Activated CD4-positive, alpha-beta memory T cell treated with anti-CD3 and anti-CD28 coated beads for 36 hours (primary cell): Measurements from ENCODE around the gene C8G. TPM values are rescaled to one million over a fixed set of nuclear protein-coding genes. Genes with fewer than 3 reads are reported as not detected.

ENCODE experiments used
- CTCF ChIA-PET: fragments of 350-600 bp; sonication (Branson Sonifier 250); formaldehyde crosslinking; loops from one replicate; lab custom pipeline; 2021; ENCODE audit warnings: antibody characterized with exemption, inconsistent platforms; lab: Charles Lee
- POLR2A ChIA-PET: fragments of 350-600 bp; sonication (Branson Sonifier 250); formaldehyde crosslinking; loops from one replicate; lab custom pipeline; 2021; ENCODE audit warnings: antibody characterized with exemption; lab: Charles Lee
- DNase-seq: peaks from one replicate; pipeline ENCODE4 v3.0.0-alpha.2; 2020
- H3K27ac Mint-ChIP-seq: one replicate; pipeline ENCODE4 v1.8.0; 2021; ENCODE audit warnings: mixed read lengths
- H3K27me3 Mint-ChIP-seq: one replicate; pipeline ENCODE4 v1.8.0; 2021; ENCODE audit warnings: mixed read lengths
- H3K36me3 Mint-ChIP-seq: one replicate; pipeline ENCODE4 v1.8.0; 2021; ENCODE audit warnings: mixed read lengths
- H3K4me1 Mint-ChIP-seq: one replicate; pipeline ENCODE4 v1.8.0; 2021; ENCODE audit warnings: low read depth, mixed read lengths
- H3K4me3 Mint-ChIP-seq: one replicate; pipeline ENCODE4 v1.8.0; 2021; ENCODE audit warnings: mild to moderate bottlenecking, mixed read lengths
- H3K9me3 Mint-ChIP-seq: one replicate; pipeline ENCODE4 v1.8.0; 2021; ENCODE audit warnings: mixed read lengths
- intact Hi-C: fragments of 100-400 bp; cut with micrococcal nuclease; formaldehyde crosslinking; loops from one replicate; pipeline ENCODE4 v1.15.1; 2023
- total RNA-seq, 2 experiments: library from RNA; stranded (reverse); gene quantifications; one replicate each; pipeline ENCODE4 v1.2.3, GENCODE V29; 2021

Gene C8G
- total RNA-seq, 2 experiments from 2014 or later = 0.90 to 0.94 TPM

- no peak for DNase-seq
- H3K27me3 Mint-ChIP-seq = no peaks in the 10 kb centered on the region
- CTCF ChIA-PET = interaction anchor here (0.8 to 1.9 kb wide), 6 partner anchors 11 to 122 kb away, joined by 3 to 6 read pairs (median 3); partner anchors contain the start of gene FUT7
- no peak overlapping the region for H3K4me3 Mint-ChIP-seq
- H3K9me3 Mint-ChIP-seq = no peaks in the 10 kb centered on the region
- no peak overlapping the region for H3K27ac Mint-ChIP-seq
- no peaks in the 10 kb centered on the region for H3K36me3 Mint-ChIP-seq
- intact Hi-C loops = no loop called here
- peaks cover 31% of the 10 kb centered on the region for H3K4me1 Mint-ChIP-seq
- POLR2A ChIA-PET = no interaction called here
These were observed 19.9 kb downstream of the C8G start for GRCh38 chr9:136964833-136965422.

DNA sequence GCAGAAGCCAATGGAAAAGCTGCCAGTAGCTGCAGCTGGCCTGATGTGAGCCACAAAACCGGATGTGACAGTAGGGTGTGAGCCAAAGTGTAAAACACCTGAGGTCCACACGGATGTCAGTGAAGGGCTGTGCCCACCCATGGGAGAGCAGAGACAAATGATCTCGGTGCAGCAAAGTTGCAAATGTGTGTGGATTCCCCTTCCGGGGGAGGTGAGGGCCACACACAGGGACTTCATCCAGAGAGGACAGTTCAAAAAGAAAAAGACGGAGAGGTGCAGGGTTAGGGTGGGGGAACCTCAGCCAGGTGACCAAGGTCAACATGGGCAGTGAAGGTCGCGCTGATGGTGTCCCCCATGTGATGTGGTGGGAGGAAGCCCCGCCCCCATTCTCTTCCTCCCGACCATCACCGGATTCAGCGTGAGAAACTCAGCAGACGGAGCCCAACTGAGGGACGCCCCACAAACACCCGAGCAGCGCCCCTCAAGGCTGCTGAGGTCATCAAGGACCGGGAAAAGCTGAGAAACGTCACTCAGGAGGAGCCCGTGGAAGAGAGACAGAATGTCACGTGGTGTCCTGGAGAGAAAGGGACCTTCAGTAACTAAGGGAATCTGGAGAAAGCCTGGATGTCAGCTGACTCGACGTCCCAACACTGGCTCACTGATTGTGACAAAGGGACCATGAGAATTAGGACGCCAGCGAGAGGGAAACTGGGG, 20.9 kb downstream of the C8G start:
- Mint-ChIP-seq H3K9me3 (no peaks in the 10 kb centered on the region), H3K4me3 (peak overlapping the region; percentile 64), H3K36me3 (no peaks in the 10 kb centered on the region), H3K27me3 (no peaks in the 10 kb centered on the region), H3K4me1 (peaks cover 25% of the 10 kb centered on the region), H3K27ac (peak overlapping the region; percentile 55)
- ChIA-PET POLR2A (interaction anchor here (0.6 kb wide), 2 partner anchors 84 to 223 kb away, joined by 3 read pairs; no protein-coding TSS in a partner anchor), CTCF (interaction anchor here (1.1 to 1.9 kb wide), 3 partner anchors 10 to 70 kb away, joined by 3 to 6 read pairs (median 3); no protein-coding TSS in a partner anchor)
- intact Hi-C loops = no loop called here
- DNase-seq = peak; percentile 54

DNA sequence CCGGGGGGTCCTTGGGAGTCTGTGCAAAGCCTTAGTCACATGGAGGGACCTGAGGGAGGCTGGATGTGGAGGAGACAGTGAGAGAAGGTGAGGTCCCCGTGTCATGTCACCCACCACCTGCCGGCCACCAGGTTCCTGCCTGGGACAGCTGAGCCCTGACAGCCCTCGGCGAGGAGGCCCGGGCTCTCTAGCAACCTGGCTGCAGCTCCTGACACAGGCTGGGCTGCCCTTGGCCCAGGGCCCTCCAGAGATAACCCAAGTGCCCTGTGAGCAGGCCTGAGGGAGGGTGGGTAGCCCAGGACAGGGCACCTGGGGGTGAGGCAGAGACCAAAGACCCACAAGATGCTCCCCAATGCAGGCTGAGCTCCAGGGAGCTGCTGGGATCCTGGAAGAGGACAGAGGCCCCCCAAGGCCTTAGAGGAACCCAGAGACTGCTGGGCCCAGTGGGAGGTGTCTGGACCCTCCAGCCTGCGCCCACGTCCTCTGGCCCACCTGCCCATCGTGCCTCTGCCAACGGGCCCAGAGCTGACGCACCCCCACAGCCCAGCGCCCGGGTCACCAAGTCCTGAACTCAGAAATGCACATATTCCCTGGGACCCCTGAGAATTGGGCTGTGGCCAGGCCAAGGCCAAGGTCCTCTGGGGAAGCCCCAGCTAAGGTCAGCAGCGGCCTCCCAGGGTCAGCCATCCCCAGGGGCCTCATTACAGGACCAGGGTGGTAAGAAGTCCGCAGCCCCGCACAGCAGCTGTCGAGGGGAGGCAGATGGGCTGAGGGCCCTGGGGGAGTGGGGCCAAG, 23.5 kb downstream of the C8G start:
- Mint-ChIP-seq H3K4me3 (no peak overlapping the region), H3K9me3 (no peaks in the 10 kb centered on the region), H3K36me3 (no peaks in the 10 kb centered on the region), H3K27ac (no peak overlapping the region), H3K4me1 (peaks cover 20% of the 10 kb centered on the region), H3K27me3 (no peaks in the 10 kb centered on the region)
- intact Hi-C loops = no loop called here
- POLR2A ChIA-PET = no interaction called here
- no peak for DNase-seq
- CTCF ChIA-PET = interaction anchor here (1.6 kb wide), 1 partner anchor 61 kb away, joined by 4 read pairs; no protein-coding TSS in a partner anchor

DNA sequence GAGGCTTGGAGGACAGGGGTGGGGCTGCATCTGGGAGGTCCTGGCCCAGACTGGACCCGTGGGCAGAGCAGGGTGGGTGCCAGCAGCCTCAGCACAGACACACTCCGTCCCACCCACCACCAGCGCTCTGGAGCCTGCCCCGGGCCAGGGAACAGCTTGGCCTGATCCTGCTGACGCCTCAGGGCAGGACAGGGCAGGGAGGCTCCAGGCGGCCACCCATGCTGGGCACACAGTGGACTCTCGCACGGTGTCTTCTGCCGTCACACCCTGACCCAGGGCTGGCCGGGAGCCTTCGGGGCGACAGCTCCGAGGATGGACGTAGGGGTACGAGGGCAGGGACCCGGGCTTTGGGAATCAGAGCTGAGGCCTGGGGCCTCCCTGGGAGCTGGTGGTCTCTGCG, 24.1 kb downstream of the C8G start:
- intact Hi-C loops = no loop called here
- H3K4me3 Mint-ChIP-seq = no peak overlapping the region
- ChIA-PET POLR2A (no interaction called here), CTCF (interaction anchor here (1.6 kb wide), 1 partner anchor 60 kb away, joined by 4 read pairs; no protein-coding TSS in a partner anchor)
- DNase-seq = no peak
- H3K4me1 Mint-ChIP-seq = peaks cover 20% of the 10 kb centered on the region
- no peak overlapping the region for H3K27ac Mint-ChIP-seq
- H3K27me3 Mint-ChIP-seq = no peaks in the 10 kb centered on the region
- no peaks in the 10 kb centered on the region for H3K9me3 Mint-ChIP-seq
- no peaks in the 10 kb centered on the region for H3K36me3 Mint-ChIP-seq

DNA sequence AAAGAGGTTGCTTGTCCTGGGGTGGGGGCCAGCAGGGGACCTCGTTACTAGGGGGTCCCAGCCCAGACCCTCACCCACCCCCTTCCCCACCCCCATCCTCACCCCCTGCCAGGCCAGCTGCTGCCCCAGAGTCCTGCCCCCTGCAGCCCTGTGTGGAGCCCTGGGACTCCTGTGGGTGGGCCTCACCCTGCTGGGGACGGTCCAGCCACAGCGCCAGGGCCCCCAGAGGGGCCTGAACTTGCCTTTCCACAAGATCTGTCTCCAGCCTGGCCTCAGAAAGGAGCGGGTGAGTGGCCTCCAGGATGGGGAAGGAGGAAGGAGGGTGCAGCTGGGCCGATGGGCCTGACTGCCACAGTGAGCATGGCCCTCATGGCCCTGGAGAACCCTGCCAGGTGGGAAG, 24.7 kb downstream of the C8G start:
- no peaks in the 10 kb centered on the region for H3K27me3 Mint-ChIP-seq
- POLR2A ChIA-PET = no interaction called here
- no peak for DNase-seq
- H3K4me1 Mint-ChIP-seq = peaks cover 15% of the 10 kb centered on the region
- no peak overlapping the region for H3K27ac Mint-ChIP-seq
- H3K4me3 Mint-ChIP-seq = no peak overlapping the region
- intact Hi-C loops = no loop called here
- H3K36me3 Mint-ChIP-seq = no peaks in the 10 kb centered on the region
- H3K9me3 Mint-ChIP-seq = no peaks in the 10 kb centered on the region
- CTCF ChIA-PET = no interaction called here

- DNase-seq = no peak
- no peaks in the 10 kb centered on the region for H3K36me3 Mint-ChIP-seq
- ChIA-PET CTCF (no interaction called here), POLR2A (no interaction called here)
- H3K4me1 Mint-ChIP-seq = peaks cover 16% of the 10 kb centered on the region
- H3K27me3 Mint-ChIP-seq = no peaks in the 10 kb centered on the region
- H3K4me3 Mint-ChIP-seq = no peak overlapping the region
- no peaks in the 10 kb centered on the region for H3K9me3 Mint-ChIP-seq
- H3K27ac Mint-ChIP-seq = no peak overlapping the region
- intact Hi-C loops = no loop called here
These were observed 25.3 kb downstream of the C8G start for GRCh38 chr9:136970361-136970760.

GRCh38 chr9:136971746-136972145, 26.7 kb downstream of the C8G start:
- DNase-seq = no peak
- H3K4me3 Mint-ChIP-seq = no peak overlapping the region
- no peaks in the 10 kb centered on the region for H3K9me3 Mint-ChIP-seq
- ChIA-PET POLR2A (no interaction called here), CTCF (interaction anchor here (0.8 kb wide), 1 partner anchor 92 kb away, joined by 3 read pairs; no protein-coding TSS in a partner anchor)
- H3K27ac Mint-ChIP-seq = no peak overlapping the region
- no peaks in the 10 kb centered on the region for H3K27me3 Mint-ChIP-seq
- intact Hi-C loops = no loop called here
- peaks cover 17% of the 10 kb centered on the region for H3K4me1 Mint-ChIP-seq
- H3K36me3 Mint-ChIP-seq = no peaks in the 10 kb centered on the region

GRCh38 chr9:136972335-136972734, 27.3 kb downstream of the C8G start:
- Mint-ChIP-seq H3K4me1 (peaks cover 17% of the 10 kb centered on the region), H3K36me3 (no peaks in the 10 kb centered on the region), H3K4me3 (no peak overlapping the region), H3K9me3 (no peaks in the 10 kb centered on the region), H3K27ac (no peak overlapping the region), H3K27me3 (no peaks in the 10 kb centered on the region)
- intact Hi-C loops = no loop called here
- POLR2A ChIA-PET = no interaction called here
- no peak for DNase-seq
- CTCF ChIA-PET = interaction anchor here (0.8 to 1.1 kb wide), 2 partner anchors 27 to 92 kb away, joined by 3 to 4 read pairs; partner anchors contain the start of gene C8G

DNA sequence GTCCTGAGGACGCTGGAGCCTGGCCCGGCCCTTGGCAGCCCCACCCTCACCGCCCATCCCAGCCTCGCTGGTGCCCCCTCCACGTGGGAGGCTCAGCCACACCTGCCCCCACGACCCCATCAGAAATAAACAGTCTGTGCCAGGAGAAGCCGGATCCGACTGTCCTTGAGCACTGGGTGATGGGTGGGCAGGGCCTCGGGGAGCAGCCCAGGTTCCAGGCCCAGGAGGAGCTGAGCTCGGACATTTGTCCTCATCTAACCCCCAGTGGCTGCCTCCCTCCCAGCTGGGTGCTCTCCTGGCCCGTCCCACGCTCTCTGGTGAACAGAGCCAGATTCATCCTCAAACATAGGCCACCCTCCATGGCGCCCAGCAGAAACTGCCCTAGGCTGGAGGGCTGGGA, 27.7 kb downstream of the C8G start:
- no peak overlapping the region for H3K27ac Mint-ChIP-seq
- no peaks in the 10 kb centered on the region for H3K9me3 Mint-ChIP-seq
- H3K4me3 Mint-ChIP-seq = no peak overlapping the region
- intact Hi-C loops = no loop called here
- DNase-seq = no peak
- H3K27me3 Mint-ChIP-seq = no peaks in the 10 kb centered on the region
- no peaks in the 10 kb centered on the region for H3K36me3 Mint-ChIP-seq
- ChIA-PET POLR2A (no interaction called here), CTCF (interaction anchor here (0.8 to 1.1 kb wide), 2 partner anchors 27 to 91 kb away, joined by 3 to 4 read pairs; partner anchors contain the start of gene C8G)
- peaks cover 17% of the 10 kb centered on the region for H3K4me1 Mint-ChIP-seq

DNA sequence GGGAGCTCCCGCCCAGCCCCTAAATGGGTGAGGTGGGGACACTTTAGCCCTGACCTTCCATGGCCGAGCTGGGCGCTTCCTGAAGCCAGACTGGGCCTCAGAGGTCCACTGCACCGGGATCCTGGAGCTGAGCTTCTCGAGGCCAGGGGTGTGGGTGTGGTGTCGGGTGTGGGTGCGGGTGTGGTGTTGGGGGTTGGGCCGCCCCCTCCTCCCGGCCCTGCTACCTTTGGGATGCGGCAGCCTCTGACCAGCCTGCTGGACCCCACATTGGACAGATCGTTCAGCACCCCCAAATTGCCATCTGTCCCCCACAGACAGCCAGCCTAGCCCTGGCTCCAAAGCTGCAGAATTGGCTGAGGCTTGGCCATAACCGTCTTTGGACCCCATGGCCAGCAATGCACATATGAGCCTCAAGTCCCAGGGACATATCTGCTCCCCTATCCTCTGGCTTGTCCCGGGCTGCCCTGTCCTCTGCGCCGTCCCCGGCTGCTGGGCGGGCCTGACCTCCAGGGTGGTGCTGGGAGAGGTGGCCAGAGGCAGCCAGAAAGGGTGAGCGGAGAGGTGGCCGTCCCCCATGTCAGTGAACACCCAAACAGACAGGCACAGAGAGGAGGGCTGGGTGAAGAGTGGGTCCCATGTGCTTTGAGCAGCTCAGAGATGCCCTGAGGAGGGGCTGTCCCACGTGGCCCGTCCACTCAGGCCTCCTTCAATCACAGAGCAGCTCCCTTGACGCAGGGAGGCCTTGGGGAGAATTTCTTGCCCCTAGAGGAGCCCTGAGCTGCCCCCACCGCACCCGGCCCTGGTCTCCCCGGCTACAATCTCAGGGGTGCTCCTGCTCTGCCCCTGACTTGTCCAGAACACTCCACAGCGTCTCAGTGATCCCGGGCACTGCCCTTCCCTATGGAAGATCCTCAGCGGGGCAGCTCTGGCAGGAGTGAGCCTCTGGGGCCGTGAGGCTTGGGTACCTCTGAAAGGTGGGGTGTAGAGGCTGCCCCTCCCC, 28.9 kb downstream of the C8G start:
- intact Hi-C loops = no loop called here
- H3K4me1 Mint-ChIP-seq = peaks cover 17% of the 10 kb centered on the region
- no peaks in the 10 kb centered on the region for H3K27me3 Mint-ChIP-seq
- ChIA-PET POLR2A (interaction anchor here (1.1 kb wide), 1 partner anchor 12 kb away, joined by 3 read pairs; no protein-coding TSS in a partner anchor), CTCF (interaction anchor here (1.1 to 3.8 kb wide), 5 partner anchors 26 to 61 kb away, joined by 3 to 31 read pairs (median 13); partner anchors contain the start of genes ABCA2 and C8G)
- H3K36me3 Mint-ChIP-seq = no peaks in the 10 kb centered on the region
- H3K4me3 Mint-ChIP-seq = no peak overlapping the region
- H3K9me3 Mint-ChIP-seq = no peaks in the 10 kb centered on the region
- no peak overlapping the region for H3K27ac Mint-ChIP-seq
- DNase-seq = no peak
